Mesendoderm (in vitro differentiated cells): ENCODE results near the gene FAM131B.
A peak's percentile ranks its signal among the peaks of the same experiment; 100 is the strongest.

Experiments
- DNase-seq: peaks from one replicate; pipeline ENCODE4 v3.0.0; 2013
- H2AK5ac ChIP-seq: 2 replicates; pipeline ENCODE4 v1.6.1; 2013; ENCODE audit warnings: low read length, inconsistent platforms
- H2BK120ac ChIP-seq: 2 replicates; pipeline ENCODE4 v1.6.1; 2013; ENCODE audit warnings: low read depth, mild to moderate bottlenecking, low read length, moderate library complexity, mixed read lengths
- H2BK15ac ChIP-seq: replicated peaks from 2 replicates; pipeline ENCODE4 v1.6.1; 2013; ENCODE audit warnings: low read depth, mild to moderate bottlenecking, moderate library complexity
- H2BK5ac ChIP-seq: 2 replicates; pipeline ENCODE4 v1.6.1; 2013; ENCODE audit warnings: low read length, inconsistent platforms
- H3K18ac ChIP-seq: 2 replicates; pipeline ENCODE4 v1.6.1; 2013; ENCODE audit warnings: mild to moderate bottlenecking, low read length, mixed read lengths
- H3K23ac ChIP-seq: one replicate; pipeline ENCODE4 v1.6.1; 2013; ENCODE audit warnings: low read length
- H3K27ac ChIP-seq: 2 replicates; pipeline ENCODE4 v1.5.1; 2013; ENCODE audit warnings: low read depth, mild to moderate bottlenecking, inconsistent platforms, low read length, moderate library complexity
- H3K27me3 ChIP-seq: 2 replicates; pipeline ENCODE4 v1.6.1; 2013; ENCODE audit warnings: low read length, control low read depth, mild to moderate bottlenecking, inconsistent platforms; ENCODE audit not compliant: insufficient read depth, poor library complexity
- H3K36me3 ChIP-seq: 2 replicates; pipeline ENCODE4 v1.6.1; 2013; ENCODE audit warnings: low read length, inconsistent platforms; ENCODE audit not compliant: control insufficient read depth, insufficient read depth
- H3K4ac ChIP-seq: one replicate; pipeline ENCODE4 v1.6.1; 2013; ENCODE audit warnings: low read depth, mild to moderate bottlenecking, low read length, moderate library complexity
- H3K4me1 ChIP-seq: 2 replicates; pipeline ENCODE4 v1.6.1; 2013; ENCODE audit warnings: low read depth, low read length, inconsistent platforms; ENCODE audit not compliant: control insufficient read depth
- H3K4me2 ChIP-seq: 2 replicates; pipeline ENCODE4 v1.6.1; 2013; ENCODE audit warnings: low read length
- H3K4me3 ChIP-seq: 2 replicates; pipeline ENCODE4 v1.5.1; 2013; ENCODE audit warnings: mild to moderate bottlenecking, low read length
- H3K56ac ChIP-seq: one replicate; pipeline ENCODE4 v1.6.1; 2013; ENCODE audit warnings: low read length
- H3K79me1 ChIP-seq: 2 replicates; pipeline ENCODE4 v1.6.1; 2013; ENCODE audit warnings: low read length, inconsistent platforms
- H3K79me2 ChIP-seq: 2 replicates; pipeline ENCODE4 v1.6.1; 2013; ENCODE audit warnings: mild to moderate bottlenecking, low read length; ENCODE audit not compliant: control insufficient read depth, insufficient read depth
- H3K9ac ChIP-seq: 2 replicates; pipeline ENCODE4 v1.6.1; 2013; ENCODE audit warnings: low read length, inconsistent platforms
- H4K5ac ChIP-seq: one replicate; pipeline ENCODE4 v1.6.1; 2013; ENCODE audit warnings: low read length
- H4K8ac ChIP-seq: one replicate; pipeline ENCODE4 v1.6.1; 2013; ENCODE audit warnings: low read depth, mild to moderate bottlenecking, control low read depth, low read length, moderate library complexity
- WGBS: extraction: QIAGEN DNeasy Blood & Tissue Kit; methylation state at CpG from one replicate; pipeline ENCODE4 v1.1.7; 2013; ENCODE audit warnings: low lambda C conversion rate, missing lambda C conversion rate; ENCODE audit not compliant: insufficient coverage; ENCODE audit errors: extremely low coverage; 5-methylcytosine and 5-hydroxymethylcytosine counted together

FAM131B gene

DNA sequence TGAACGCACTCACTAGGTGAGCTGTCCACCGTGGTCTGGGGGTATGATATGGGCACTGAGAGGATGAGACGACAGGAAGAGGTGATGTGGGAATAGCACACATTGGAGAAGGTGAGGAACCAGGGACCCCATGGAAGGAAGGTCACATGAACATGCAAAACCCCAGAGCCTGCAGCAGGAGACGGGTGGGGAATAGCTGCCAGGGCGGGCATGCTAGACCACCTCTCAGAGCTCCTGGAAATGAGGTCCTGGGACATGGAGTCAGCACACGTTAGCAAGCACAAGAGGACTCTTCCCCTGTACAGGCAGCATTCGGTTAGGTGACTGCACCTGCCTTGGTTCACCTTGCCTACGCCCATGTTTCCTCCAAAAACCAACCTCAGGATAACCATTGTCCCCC, 8.1 kb downstream of the FAM131B start:
- no peak overlapping the region for H2BK120ac ChIP-seq
- no peaks in the 10 kb centered on the region for H3K4me1 ChIP-seq
- H3K4ac ChIP-seq, result no peak overlapping the region
- no peak overlapping the region for H3K9ac ChIP-seq
- H4K8ac ChIP-seq, result no peak overlapping the region
- no peaks in the 10 kb centered on the region for H3K36me3 ChIP-seq
- H3K27me3 ChIP-seq, result no peaks in the 10 kb centered on the region
- no CpG with 5 or more reads among the region's 8 CpGs for WGBS
- H2BK5ac ChIP-seq, result no peak overlapping the region
- DNase-seq, result no peak
- H3K18ac ChIP-seq, result no peak overlapping the region
- H2AK5ac ChIP-seq, result no peak overlapping the region
- no peak overlapping the region for H4K5ac ChIP-seq
- no peak overlapping the region for H2BK15ac ChIP-seq
- no peak overlapping the region for H3K4me3 ChIP-seq
- no peaks in the 10 kb centered on the region for H3K79me2 ChIP-seq
- no peak overlapping the region for H3K4me2 ChIP-seq
- no peak overlapping the region for H3K56ac ChIP-seq
- no peak overlapping the region for H3K27ac ChIP-seq
- H3K23ac ChIP-seq, result no peak overlapping the region
- no peaks in the 10 kb centered on the region for H3K79me1 ChIP-seq

DNA sequence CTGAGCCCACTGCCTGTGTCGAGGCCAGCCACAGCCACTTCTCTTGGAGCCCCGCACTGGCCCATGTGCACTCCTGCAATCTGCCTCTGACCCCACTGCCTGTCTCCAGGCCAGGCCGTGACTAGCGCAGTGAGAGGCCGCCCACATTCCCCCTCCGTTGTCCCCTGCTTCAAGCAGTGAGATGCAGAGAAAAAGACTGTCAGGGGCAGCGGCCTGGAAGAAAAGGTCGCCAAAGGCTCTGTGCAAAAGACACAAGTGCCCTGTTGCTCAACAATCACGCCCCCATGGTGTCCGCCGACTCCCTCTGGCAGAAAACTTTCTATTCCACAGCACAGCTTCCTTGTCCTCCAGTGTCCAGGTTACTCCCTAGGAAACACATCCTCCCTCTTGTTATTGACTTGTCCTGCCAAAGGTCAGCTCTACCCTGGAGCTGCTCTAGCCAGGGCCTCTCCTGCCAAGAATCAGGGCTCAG, 9.9 kb downstream of the FAM131B start:
- H3K4me2 ChIP-seq, result no peak overlapping the region
- no peak overlapping the region for H3K4me3 ChIP-seq
- H4K8ac ChIP-seq, result no peak overlapping the region
- H3K4ac ChIP-seq, result no peak overlapping the region
- no peak for DNase-seq
- H3K79me2 ChIP-seq, result no peaks in the 10 kb centered on the region
- no peak overlapping the region for H4K5ac ChIP-seq
- H3K23ac ChIP-seq, result no peak overlapping the region
- H3K36me3 ChIP-seq, result no peaks in the 10 kb centered on the region
- no peak overlapping the region for H3K9ac ChIP-seq
- H3K27ac ChIP-seq, result no peak overlapping the region
- H3K79me1 ChIP-seq, result no peaks in the 10 kb centered on the region
- no peak overlapping the region for H3K56ac ChIP-seq
- no peak overlapping the region for H2BK5ac ChIP-seq
- no peaks in the 10 kb centered on the region for H3K27me3 ChIP-seq
- H2BK15ac ChIP-seq, result no peak overlapping the region
- no peak overlapping the region for H2AK5ac ChIP-seq
- no peaks in the 10 kb centered on the region for H3K4me1 ChIP-seq
- no peak overlapping the region for H3K18ac ChIP-seq
- WGBS, result no CpG with 5 or more reads among the region's 11 CpGs
- no peak overlapping the region for H2BK120ac ChIP-seq

DNA sequence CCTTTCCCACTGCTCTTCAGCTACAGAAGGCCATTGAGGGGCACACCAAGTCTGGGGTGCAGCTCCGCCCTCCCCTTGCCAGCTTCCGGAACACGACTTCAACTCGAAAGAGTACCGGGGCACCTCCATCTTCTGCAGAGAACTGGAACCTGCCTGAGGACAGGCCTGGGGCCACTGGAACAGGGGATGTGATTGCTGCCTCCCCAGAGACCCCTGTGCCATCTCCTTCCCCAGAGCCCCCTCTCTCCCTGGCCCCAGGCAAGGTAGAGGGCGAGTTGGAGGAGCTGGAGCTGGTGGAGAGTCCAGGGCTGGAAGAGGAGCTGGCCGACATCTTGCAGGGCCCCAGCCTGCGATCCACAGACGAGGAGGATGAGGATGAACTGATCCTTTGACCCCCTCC, 10.9 kb downstream of the FAM131B start:
- Histone ChIP-seq H3K27ac (no peak overlapping the region), H3K18ac (no peak overlapping the region), H3K27me3 (no peaks in the 10 kb centered on the region), H3K4me1 (no peaks in the 10 kb centered on the region), H3K36me3 (no peaks in the 10 kb centered on the region), H3K56ac (no peak overlapping the region), H2AK5ac (no peak overlapping the region), H3K79me2 (no peaks in the 10 kb centered on the region), H4K5ac (no peak overlapping the region), H3K4me3 (no peak overlapping the region), H3K4me2 (no peak overlapping the region), H2BK15ac (no peak overlapping the region), H3K9ac (no peak overlapping the region), H2BK120ac (no peak overlapping the region), H3K79me1 (no peaks in the 10 kb centered on the region), H4K8ac (no peak overlapping the region), H3K4ac (no peak overlapping the region), H3K23ac (no peak overlapping the region), H2BK5ac (no peak overlapping the region)
- no CpG with 5 or more reads among the region's 9 CpGs for WGBS
- DNase-seq, result no peak

DNA sequence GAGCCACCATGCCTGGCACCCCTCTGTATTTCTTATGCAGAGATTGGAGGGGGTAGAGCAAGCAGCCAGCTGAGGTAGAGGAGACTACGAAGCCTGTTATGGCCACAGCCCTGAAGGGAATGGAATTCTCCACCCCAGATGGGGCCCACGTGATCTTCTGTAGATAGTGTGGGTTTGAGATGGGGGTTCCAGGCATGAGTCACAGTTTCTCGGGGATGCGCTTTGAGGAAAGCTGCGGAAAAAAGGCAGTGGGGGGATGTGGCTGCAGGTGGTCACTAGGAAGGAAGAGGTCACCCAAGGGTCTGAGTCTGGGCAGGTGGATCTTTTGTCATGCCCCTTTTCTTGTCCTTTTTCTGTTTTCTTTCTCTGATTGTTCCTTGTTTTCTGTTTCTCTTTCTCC, 11.5 kb downstream of the FAM131B start:
- H3K9ac ChIP-seq, result no peak overlapping the region
- no peak overlapping the region for H3K27ac ChIP-seq
- H3K79me1 ChIP-seq, result no peaks in the 10 kb centered on the region
- no peaks in the 10 kb centered on the region for H3K79me2 ChIP-seq
- H3K4me2 ChIP-seq, result no peak overlapping the region
- H3K4me1 ChIP-seq, result no peaks in the 10 kb centered on the region
- H3K36me3 ChIP-seq, result no peaks in the 10 kb centered on the region
- no peak overlapping the region for H3K4ac ChIP-seq
- DNase-seq, result no peak
- no peak overlapping the region for H4K8ac ChIP-seq
- no peak overlapping the region for H3K18ac ChIP-seq
- H3K23ac ChIP-seq, result no peak overlapping the region
- no peaks in the 10 kb centered on the region for H3K27me3 ChIP-seq
- no CpG with 5 or more reads among the region's 5 CpGs for WGBS
- H2BK5ac ChIP-seq, result no peak overlapping the region
- no peak overlapping the region for H2BK15ac ChIP-seq
- H3K56ac ChIP-seq, result no peak overlapping the region
- H2BK120ac ChIP-seq, result no peak overlapping the region
- no peak overlapping the region for H4K5ac ChIP-seq
- no peak overlapping the region for H2AK5ac ChIP-seq
- no peak overlapping the region for H3K4me3 ChIP-seq

DNA sequence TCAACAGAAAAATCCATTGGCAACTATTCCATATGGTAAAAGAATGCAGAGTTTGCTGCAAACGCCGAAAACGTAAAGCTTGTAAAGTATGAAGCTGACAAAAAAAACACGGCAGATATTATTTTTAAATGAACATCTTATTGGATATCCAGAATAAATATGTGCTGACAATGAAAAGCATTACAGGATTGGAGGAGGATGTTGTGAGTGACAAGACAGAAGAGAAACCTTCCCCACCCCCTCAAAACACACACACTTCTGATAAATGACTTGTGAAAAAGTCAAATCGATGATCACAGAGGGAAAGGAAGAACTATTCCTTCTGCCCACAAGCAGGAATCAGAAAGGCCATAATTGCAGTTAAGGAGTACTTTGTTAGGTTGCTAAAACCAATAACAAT, 14.6 kb downstream of the FAM131B start:
- no peaks in the 10 kb centered on the region for H3K79me1 ChIP-seq
- no peaks in the 10 kb centered on the region for H3K4me1 ChIP-seq
- no peak overlapping the region for H2BK120ac ChIP-seq
- H3K27me3 ChIP-seq, result no peaks in the 10 kb centered on the region
- H3K18ac ChIP-seq, result no peak overlapping the region
- H4K5ac ChIP-seq, result no peak overlapping the region
- H2BK15ac ChIP-seq, result no peak overlapping the region
- no peaks in the 10 kb centered on the region for H3K79me2 ChIP-seq
- H3K9ac ChIP-seq, result no peak overlapping the region
- H3K4me2 ChIP-seq, result no peak overlapping the region
- no peak overlapping the region for H3K23ac ChIP-seq
- H2AK5ac ChIP-seq, result no peak overlapping the region
- H3K4ac ChIP-seq, result no peak overlapping the region
- no peak overlapping the region for H4K8ac ChIP-seq
- no peak overlapping the region for H2BK5ac ChIP-seq
- H3K56ac ChIP-seq, result no peak overlapping the region
- no peaks in the 10 kb centered on the region for H3K36me3 ChIP-seq
- no CpG with 5 or more reads among the region's 5 CpGs for WGBS
- no peak overlapping the region for H3K4me3 ChIP-seq
- DNase-seq, result no peak
- no peak overlapping the region for H3K27ac ChIP-seq

DNA sequence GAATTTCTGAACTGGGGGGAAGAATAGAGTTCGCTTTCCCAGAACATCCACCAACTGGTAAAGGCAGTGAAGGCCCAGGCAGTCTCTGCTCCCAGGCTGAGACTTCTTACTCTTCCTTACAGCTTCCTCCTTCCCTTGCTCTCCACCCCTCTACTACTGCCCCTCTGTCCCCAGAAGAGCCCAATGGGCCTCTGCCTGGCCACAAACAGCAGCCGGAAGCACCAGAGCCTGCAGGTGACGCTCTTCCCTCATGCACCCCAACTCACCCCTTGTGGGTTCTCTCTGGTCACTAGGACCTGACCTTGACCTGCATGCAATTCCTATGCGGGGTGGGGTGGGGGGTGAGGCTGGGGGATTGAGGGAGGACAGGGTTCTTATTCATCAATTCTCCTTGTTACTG, 16.5 kb downstream of the FAM131B start:
- H3K27ac ChIP-seq, result no peak overlapping the region
- WGBS, result no CpG with 5 or more reads among the region's 4 CpGs

More for the DNA sequence above, 16.5 kb downstream of the FAM131B start:
- Histone ChIP-seq H3K9ac (no peak overlapping the region), H2BK120ac (no peak overlapping the region), H3K23ac (no peak overlapping the region), H3K4me2 (no peak overlapping the region), H3K36me3 (no peaks in the 10 kb centered on the region), H3K4ac (no peak overlapping the region), H4K8ac (no peak overlapping the region), H3K79me1 (no peaks in the 10 kb centered on the region), H3K56ac (no peak overlapping the region), H3K79me2 (no peaks in the 10 kb centered on the region), H3K27me3 (no peaks in the 10 kb centered on the region), H3K4me1 (no peaks in the 10 kb centered on the region), H2BK15ac (no peak overlapping the region), H4K5ac (peak overlapping the region; percentile 74), H2BK5ac (no peak overlapping the region), H3K18ac (no peak overlapping the region), H3K4me3 (no peak overlapping the region), H2AK5ac (no peak overlapping the region)
- no peak for DNase-seq
